GM21526 (cell line): ENCODE measurements around the gene LNX1.
"Not testable (repeated sequence)": the region's sequence is repeated elsewhere in the genome, so short reads cannot be mapped to it uniquely, and the experiment has no call there.

Experiments
- ATAC-seq: cut with Tn5 transposase; IDR thresholded peaks from one replicate; pipeline ENCODE4 v1.9.1; 2021; ENCODE audit warnings: moderate library complexity; ENCODE audit not compliant: unreplicated experiment, low FRiP score

The LNX1 gene

GRCh38 chr4:53419208-53419607, 172.1 kb downstream of the LNX1 start:
- no peak for ATAC-seq

- not testable (repeated sequence) for ATAC-seq
These were observed 181.8 kb downstream of the LNX1 start for GRCh38 chr4:53409479-53409878.
